GM19452 (cell line): Measurements from ENCODE around the gene PHGDH.
"Not testable (repeated sequence)": the region's sequence is repeated elsewhere in the genome, so short reads cannot be mapped to it uniquely, and the experiment has no call there.

Experiments used
- ATAC-seq: cut with Tn5 transposase; IDR thresholded peaks from one replicate; pipeline ENCODE4 v1.9.1; 2021; ENCODE audit not compliant: unreplicated experiment

PHGDH gene

GRCh38 chr1:119786046-119786445 lies 74.3 kb downstream of the PHGDH start:
- not testable (repeated sequence) for ATAC-seq

- ATAC-seq = not testable (repeated sequence)
These were observed 74.8 kb downstream of the PHGDH start for GRCh38 chr1:119786473-119787050.

- ATAC-seq = no peak
These were observed 76.0 kb downstream of the PHGDH start for GRCh38 chr1:119787776-119788175.

GRCh38 chr1:119790451-119791198 lies 78.9 kb downstream of the PHGDH start:
- no peak for ATAC-seq

GRCh38 chr1:119791377-119791776 lies 79.6 kb downstream of the PHGDH start:
- ATAC-seq = no peak
